H9 (cell line): ENCODE data around the gene IBA57. TPM values are rescaled to one million over a fixed set of nuclear protein-coding genes. Genes with fewer than 3 reads are reported as not detected.

Experiments used
- DNase-seq: peaks from one replicate; pipeline ENCODE4 v3.0.0-alpha.2; 2017
- H2AFZ ChIP-seq: one replicate; pipeline ENCODE4 v1.6.1; 2013; ENCODE audit warnings: mild to moderate bottlenecking, low read length, control low read depth, moderate library complexity
- H2AK5ac ChIP-seq: 2 replicates; pipeline ENCODE4 v1.6.1; 2013; ENCODE audit warnings: low read length, control low read depth, mixed read lengths; ENCODE audit not compliant: insufficient read length
- H2BK120ac ChIP-seq: one replicate; pipeline ENCODE4 v1.6.1; 2013; ENCODE audit warnings: low read depth, mild to moderate bottlenecking, low read length, control low read depth, inconsistent platforms; ENCODE audit not compliant: poor library complexity, severe bottlenecking
- H2BK12ac ChIP-seq: 2 replicates; pipeline ENCODE4 v1.6.1; 2013; ENCODE audit warnings: low read length, control low read depth, mixed read lengths, low read depth; ENCODE audit not compliant: insufficient read length
- H2BK15ac ChIP-seq: 2 replicates; pipeline ENCODE4 v1.6.1; 2013; ENCODE audit warnings: low read depth, low read length, control low read depth
- H2BK20ac ChIP-seq: one replicate; pipeline ENCODE4 v1.6.1; 2013; ENCODE audit warnings: low read depth, mild to moderate bottlenecking, low read length, control low read depth, inconsistent platforms; ENCODE audit not compliant: poor library complexity, severe bottlenecking
- H2BK5ac ChIP-seq: 2 replicates; pipeline ENCODE4 v1.6.1; 2013; ENCODE audit warnings: low read length, control low read depth, mixed read lengths; ENCODE audit not compliant: insufficient read length
- H3K14ac ChIP-seq: 2 replicates; pipeline ENCODE4 v1.6.1; 2013; ENCODE audit warnings: low read length, control low read depth; ENCODE audit not compliant: insufficient read depth
- H3K18ac ChIP-seq: 2 replicates; pipeline ENCODE4 v1.6.1; 2013; ENCODE audit warnings: low read depth, mild to moderate bottlenecking, mixed read lengths, low read length, control low read depth; ENCODE audit not compliant: insufficient read length
- H3K23ac ChIP-seq: 2 replicates; pipeline ENCODE4 v1.6.1; 2013; ENCODE audit warnings: low read length, control low read depth, mixed read lengths, low read depth; ENCODE audit not compliant: insufficient read length
- H3K23me2 ChIP-seq: 2 replicates; pipeline ENCODE4 v1.6.1; 2013; ENCODE audit warnings: low read depth, mild to moderate bottlenecking, mixed read lengths, low read length, control low read depth; ENCODE audit not compliant: insufficient read length, poor library complexity, severe bottlenecking
- H3K27ac ChIP-seq: 2 replicates; pipeline ENCODE4 v1.5.1; 2013; ENCODE audit warnings: low read length, control low read depth, mixed read lengths, low read depth; ENCODE audit not compliant: insufficient read length
- H3K27me3 ChIP-seq: 2 replicates; pipeline ENCODE4 v1.6.1; 2013; ENCODE audit warnings: low read length, control low read depth, inconsistent platforms; ENCODE audit not compliant: insufficient read depth
- H3K4ac ChIP-seq: 2 replicates; pipeline ENCODE4 v1.6.1; 2013; ENCODE audit warnings: low read depth, mild to moderate bottlenecking, control low read depth, inconsistent platforms, low read length, moderate library complexity
- H3K4me1 ChIP-seq: 2 replicates; pipeline ENCODE4 v1.6.1; 2013; ENCODE audit warnings: low read length, control low read depth, inconsistent platforms; ENCODE audit not compliant: insufficient read depth
- H3K4me2 ChIP-seq: 2 replicates; pipeline ENCODE4 v1.6.1; 2013; ENCODE audit warnings: low read length, control low read depth, mixed read lengths; ENCODE audit not compliant: insufficient read length, insufficient read depth
- H3K56ac ChIP-seq: 2 replicates; pipeline ENCODE4 v1.6.1; 2013; ENCODE audit warnings: low read depth, mild to moderate bottlenecking, mixed read lengths, low read length, control low read depth; ENCODE audit not compliant: insufficient read length
- H3K79me1 ChIP-seq: 2 replicates; pipeline ENCODE4 v1.6.1; 2013; ENCODE audit warnings: low read depth, mild to moderate bottlenecking, moderate library complexity, low read length, control low read depth, inconsistent platforms; ENCODE audit not compliant: insufficient read depth, poor library complexity, severe bottlenecking
- H3K79me2 ChIP-seq: 2 replicates; pipeline ENCODE4 v1.6.1; 2013; ENCODE audit warnings: low read length, control low read depth, inconsistent platforms; ENCODE audit not compliant: insufficient read depth
- H3K9ac ChIP-seq: 2 replicates; pipeline ENCODE4 v1.6.1; 2013; ENCODE audit warnings: low read length, control low read depth, mixed read lengths; ENCODE audit not compliant: insufficient read length; ENCODE audit errors: extremely low read depth
- H3K9me3 ChIP-seq: one replicate; pipeline ENCODE4 v1.6.1; 2013; ENCODE audit warnings: low read depth, low read length, inconsistent platforms; ENCODE audit not compliant: control insufficient read depth
- H3T11ph ChIP-seq: one replicate; pipeline ENCODE4 v1.6.1; 2013; ENCODE audit warnings: mild to moderate bottlenecking, low read length, control low read depth, inconsistent platforms
- H4K20me1 ChIP-seq: one replicate; pipeline ENCODE4 v1.6.1; 2013; ENCODE audit not compliant: control insufficient read depth, insufficient read length, insufficient read depth
- H4K5ac ChIP-seq: 2 replicates; pipeline ENCODE4 v1.6.1; 2013; ENCODE audit warnings: low read depth, mild to moderate bottlenecking, mixed read lengths, low read length, control low read depth; ENCODE audit not compliant: insufficient read length
- H4K8ac ChIP-seq: replicated peaks from 2 replicates; pipeline ENCODE4 v1.6.1; 2013; ENCODE audit warnings: low read length, control low read depth, mixed read lengths, low read depth; ENCODE audit not compliant: insufficient read length
- H4K91ac ChIP-seq: 2 replicates; pipeline ENCODE4 v1.6.1; 2013; ENCODE audit warnings: low read depth, mild to moderate bottlenecking, moderate library complexity, mixed read lengths, low read length, control low read depth; ENCODE audit not compliant: insufficient read length
- H3K27ac Mint-ChIP-seq, 3 experiments: 2 replicates in 2 of 3; 3 replicates in 1 of 3; pipeline ENCODE4 v1.8.0; 2020 to 2021; ENCODE audit warnings: mixed read lengths in 3 of 3, mild to moderate bottlenecking in 1 of 3, moderate library complexity in 1 of 3
- H3K27me3 Mint-ChIP-seq: 2 replicates; pipeline ENCODE4 v1.8.0; 2021; ENCODE audit warnings: low read depth, mild to moderate bottlenecking, moderate library complexity, mixed read lengths
- H3K36me3 Mint-ChIP-seq, 3 experiments: 2 replicates in 2 of 3; 3 replicates in 1 of 3; pipeline ENCODE4 v1.8.0; 2020 to 2021; ENCODE audit warnings: low read depth in 3 of 3, mixed read lengths in 3 of 3; ENCODE audit not compliant: insufficient read depth in 1 of 3
- H3K4me1 Mint-ChIP-seq, 2 experiments: 2 replicates each; pipeline ENCODE4 v1.8.0; 2020; ENCODE audit warnings: mixed read lengths in 2 of 2
- H3K4me3 Mint-ChIP-seq, 2 experiments: 2 replicates in 1 of 2; 3 replicates in 1 of 2; pipeline ENCODE4 v1.8.0; 2020 to 2021; ENCODE audit warnings: mild to moderate bottlenecking in 2 of 2, mixed read lengths in 2 of 2, moderate library complexity in 1 of 2
- H3K9me3 Mint-ChIP-seq, 2 experiments: 2 replicates in 1 of 2; 3 replicates in 1 of 2; pipeline ENCODE4 v1.8.0; 2020; ENCODE audit warnings: mild to moderate bottlenecking in 2 of 2, mixed read lengths in 2 of 2, moderate library complexity in 1 of 2
- CTCF ChIP-seq: fragments of 200-600 bp; sonication (generic); conservative IDR thresholded peaks from 3 replicates; pipeline ENCODE4 v1.8.0; 2021; ENCODE audit warnings: antibody characterized with exemption, mild to moderate bottlenecking
- WGBS: extraction: QIAGEN DNeasy Blood & Tissue Kit; methylation state at CpG from one replicate; pipeline ENCODE4 v1.1.7; 2013; ENCODE audit warnings: missing lambda C conversion rate, low lambda C conversion rate, mixed read lengths; ENCODE audit not compliant: insufficient read length; ENCODE audit errors: extremely low coverage; 5-methylcytosine and 5-hydroxymethylcytosine counted together
- total RNA-seq: library from RNA; stranded (reverse); gene quantifications from 2 replicates; pipeline ENCODE4 v1.2.1, GENCODE V29; 2021

The IBA57 gene
- total RNA-seq, 1 experiment from 2014 or later = 12.6 TPM

DNA sequence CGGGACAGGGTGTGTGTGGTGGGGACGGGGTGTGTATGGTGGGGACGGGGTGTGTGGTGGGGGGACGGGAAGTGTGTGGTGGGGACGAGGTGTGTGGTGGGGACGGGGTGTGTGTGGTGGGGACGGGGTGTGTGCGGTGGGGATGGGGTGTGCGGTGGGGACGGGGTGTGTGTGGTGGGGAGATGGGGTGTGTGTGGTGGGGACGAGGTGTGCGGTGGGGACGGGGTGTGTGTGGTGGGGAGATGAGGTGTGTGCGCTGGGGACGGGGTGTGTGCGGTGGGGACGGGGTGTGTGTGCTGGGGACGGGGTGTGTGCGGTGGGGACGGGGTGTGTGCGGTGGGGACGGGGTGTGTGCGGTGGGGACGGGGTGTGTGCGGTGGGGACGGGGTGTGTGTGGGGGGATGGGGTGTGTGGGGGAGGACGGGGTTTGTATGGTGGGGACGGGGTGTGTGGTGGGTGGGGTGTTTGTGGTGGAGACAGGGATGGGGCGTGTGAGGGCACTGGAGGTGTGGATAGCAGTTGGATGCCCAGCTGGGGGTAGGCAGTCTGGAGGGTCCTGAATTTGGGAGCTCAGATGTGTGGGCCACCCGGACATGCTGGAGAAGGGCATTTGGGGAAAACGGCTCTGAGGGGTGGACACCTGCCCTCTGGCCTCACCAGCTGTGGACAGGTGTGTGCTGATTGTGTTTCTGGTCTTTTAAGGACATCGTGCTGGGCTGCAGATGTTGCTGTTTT is 16.9 kb downstream of the IBA57 start:
- Histone ChIP-seq H3K4me2 (no peak overlapping the region), H2BK20ac (no peak overlapping the region), H3K23me2 (no peaks in the 10 kb centered on the region), H2BK15ac (no peak overlapping the region), H4K8ac (no peak overlapping the region), H3K56ac (no peak overlapping the region), H4K20me1 (no peaks in the 10 kb centered on the region), H3K27me3 (no peaks in the 10 kb centered on the region), H3K18ac (no peak overlapping the region), H2AK5ac (no peak overlapping the region), H3K9ac (no peak overlapping the region), H2AFZ (no peak overlapping the region), H3K4me1 (no peaks in the 10 kb centered on the region), H4K5ac (no peak overlapping the region), H3K23ac (no peak overlapping the region), H3K79me2 (no peaks in the 10 kb centered on the region), H2BK120ac (no peak overlapping the region), H3K9me3 (no peaks in the 10 kb centered on the region), H3K14ac (no peak overlapping the region), H3K4ac (no peak overlapping the region), H2BK12ac (no peak overlapping the region), H2BK5ac (no peak overlapping the region), H3K79me1 (no peaks in the 10 kb centered on the region), H4K91ac (no peak overlapping the region), H3K27ac (no peak overlapping the region), H3T11ph (no peak overlapping the region)
- TF ChIP-seq CTCF = no peak
- no peaks in the 10 kb centered on the region; a peak in 1 of 7 replicates for H3K36me3 Mint-ChIP-seq
- WGBS = 100% methylated on average over 2 of the region's 32 CpGs
- no peak for DNase-seq
- H3K27ac Mint-ChIP-seq = no peak overlapping the region
- H3K27me3 Mint-ChIP-seq = no peaks in the 10 kb centered on the region; the same call in 1 of the 2 replicates
- H3K9me3 Mint-ChIP-seq = no peaks in the 10 kb centered on the region
- no peaks in the 10 kb centered on the region for H3K4me1 Mint-ChIP-seq
- no peak overlapping the region for H3K4me3 Mint-ChIP-seq
